Transverse colon (tissue), 4 donors: ENCODE data around the gene ACCS. TPM values are rescaled to one million over a fixed set of nuclear protein-coding genes. Genes with fewer than 3 reads are reported as not detected.
A peak's percentile ranks its signal among the peaks of the same experiment; 100 is the strongest.

Experiments used
- DNase-seq: peaks from one replicate; pipeline ENCODE4 v3.0.0-alpha.2; 2019
- H3K27ac ChIP-seq, 4 donors: fragments of 200-600 bp; sonication (generic); 2 replicates each; pipeline ENCODE4 v1.5.1; 2016 to 2018; ENCODE audit warnings: inconsistent platforms in 4 of 4
- H3K27me3 ChIP-seq: fragments of 200-600 bp; sonication (generic); 2 replicates; pipeline ENCODE4 v1.5.1; 2017; ENCODE audit warnings: inconsistent platforms
- H3K36me3 ChIP-seq, 4 donors: fragments of 200-600 bp; sonication (generic); 2 replicates each; pipeline ENCODE4 v1.5.1; 2017 to 2019; ENCODE audit warnings: inconsistent platforms in 4 of 4
- H3K4me1 ChIP-seq, 4 donors: fragments of 200-600 bp; sonication (generic); 2 replicates each; pipeline ENCODE4 v1.5.1; 2017 to 2020; ENCODE audit warnings: inconsistent platforms in 4 of 4
- H3K4me3 ChIP-seq, 4 donors: fragments of 200-600 bp; sonication (generic); 1 replicate in 1 of 4; 2 replicates in 3 of 4; pipeline versions ENCODE4 v1.5.1 to v1.6.1; 2017 to 2019; ENCODE audit warnings: inconsistent platforms in 4 of 4
- H3K9me3 ChIP-seq, 2 donors: fragments of 200-600 bp; sonication (generic); 2 replicates each; pipeline ENCODE4 v1.5.1; 2017 to 2019; ENCODE audit warnings: inconsistent platforms in 2 of 2
- CTCF ChIP-seq, 5 experiments: fragments of 200-600 bp in 3 of 5; fragments of 450-650 bp in 2 of 5; sonication (generic) in 3 of 5; IDR thresholded peaks; 1 replicate in 2 of 5; 2 replicates in 3 of 5; pipeline ENCODE4 v1.5.1; 2016 to 2017; ENCODE audit warnings: antibody characterized with exemption in 5 of 5, inconsistent platforms in 3 of 5, mild to moderate bottlenecking in 2 of 5, moderate library complexity in 1 of 5
- EP300 ChIP-seq: sonication (generic); formaldehyde crosslinking; IDR thresholded peaks from one replicate; pipeline ENCODE4 v1.6.1; 2017; ENCODE audit warnings: antibody characterized with exemption, low read depth
- POLR2A ChIP-seq: fragments of 450-650 bp; IDR thresholded peaks from one replicate; pipeline ENCODE4 v1.6.1; 2016; ENCODE audit warnings: antibody characterized with exemption, mild to moderate bottlenecking, moderate library complexity
- POLR2AphosphoS5 ChIP-seq, 3 donors: sonication (generic); formaldehyde crosslinking; IDR thresholded peaks; one replicate each; pipeline ENCODE4 v1.6.1; 2016; ENCODE audit warnings: antibody characterized with exemption in 3 of 3
- WGBS, 2 donors: methylation state at CpG; one replicate each; pipeline ENCODE4 v1.1.5; 2018; ENCODE audit warnings: low coverage in 1 of 2; 5-methylcytosine and 5-hydroxymethylcytosine counted together
- in situ Hi-C, 4 donors: fragments of 200-750 bp; cut with MboI; loops; one replicate each; pipeline versions ENCODE4 v1.15.0 to v1.15.1; 2017; ENCODE audit warnings: low sequenced_read_pairs in 3 of 4, low pct_ligation_motif_present in 1 of 4, low pct_unique_long_range_greater_than_20kb in 1 of 4
- intact Hi-C: fragments of 100-400 bp; cut with DNase I; formaldehyde crosslinking; loops from one replicate; pipeline ENCODE4 v1.15.1; 2023; ENCODE audit warnings: low total_unique reads
- total RNA-seq, 4 donors: library from RNA; depleted of rRNA; stranded (reverse); fragments of >200 nt; gene quantifications; one replicate each; pipeline ENCODE4 v1.1.0, GENCODE V29; 2016

Gene ACCS
- total RNA-seq, 4 donors from 2014 or later = 17.6 to 88.3 (median 29.5) TPM

- DNase-seq = no peak
- intact Hi-C loops = no loop called here
- H3K4me1 ChIP-seq = peaks cover 0 to 18% (median 14%) of the 10 kb centered on the region in 4 donors
- no peaks in the 10 kb centered on the region for H3K36me3 ChIP-seq
- no peak overlapping the region for H3K4me3 ChIP-seq
- peak overlapping the region; percentile 90 to 97 (median 92) for H3K27ac ChIP-seq
- no peaks in the 10 kb centered on the region for H3K27me3 ChIP-seq
- TF ChIP-seq POLR2A (no peak), EP300 (no peak), POLR2AphosphoS5 (IDR thresholded peaks at IDR 0.05) (no peak), CTCF (IDR thresholded peaks at IDR 0.05) (no peak)
- whole genome bisulfite sequencing, 2 donors = 33 to 57% methylated on average over 2 to 4 of the region's 4 CpGs
- no peaks in the 10 kb centered on the region for H3K9me3 ChIP-seq
- in situ Hi-C loops = no loop called here
Measured at GRCh38 chr11:44065161-44065661, 859 bp upstream of the ACCS start.

GRCh38 chr11:44066732-44067141 is 667 bp downstream of the ACCS start:
- Histone ChIP-seq H3K4me1 (peaks cover 0 to 18% (median 14%) of the 10 kb centered on the region in 4 donors), H3K9me3 (no peaks in the 10 kb centered on the region), H3K36me3 (no peaks in the 10 kb centered on the region), H3K27me3 (no peaks in the 10 kb centered on the region), H3K27ac (peak overlapping the region; percentile 90 to 97 (median 92)), H3K4me3 (peak overlapping the region; percentile 68 to 91 (median 70))
- DNase-seq = peak; percentile 39
- 34 to 50% methylated on average over 5 to 10 of the region's 10 CpGs for WGBS, 2 donors
- no peak for TF ChIP-seq EP300
- TF ChIP-seq CTCF (IDR thresholded peaks at IDR 0.05) = no peak
- TF ChIP-seq POLR2A = no peak
- peak in 2 of 3 donors; percentile 51 to 76 for TF ChIP-seq POLR2AphosphoS5 (IDR thresholded peaks at IDR 0.05)
- intact Hi-C loops = no loop called here
- in situ Hi-C loops = no loop called here

- no peaks in the 10 kb centered on the region for H3K36me3 ChIP-seq
- no peaks in the 10 kb centered on the region for H3K27me3 ChIP-seq
- in situ Hi-C loops (no loop called here), intact Hi-C loops (no loop called here)
- peak overlapping the region in 3 of 4 donors; percentile 90 to 97 (median 92) for H3K27ac ChIP-seq
- no peak for TF ChIP-seq POLR2AphosphoS5 (IDR thresholded peaks at IDR 0.05)
- TF ChIP-seq POLR2A = no peak
- TF ChIP-seq CTCF (IDR thresholded peaks at IDR 0.05) = no peak
- no peak for TF ChIP-seq EP300
- H3K4me3 ChIP-seq = peak overlapping the region in 1 of 4 donors; percentile 91
- no peaks in the 10 kb centered on the region for H3K9me3 ChIP-seq
- H3K4me1 ChIP-seq = peaks cover 0 to 18% (median 14%) of the 10 kb centered on the region in 4 donors
- 78 to 89% methylated on average over 3 to 5 of the region's 5 CpGs for WGBS, 2 donors
- no peak for DNase-seq
Measured at GRCh38 chr11:44067266-44067665, 1.2 kb downstream of the ACCS start.

- DNase-seq = no peak
- no peak for TF ChIP-seq POLR2AphosphoS5 (IDR thresholded peaks at IDR 0.05)
- TF ChIP-seq POLR2A = no peak
- TF ChIP-seq EP300 = no peak
- TF ChIP-seq CTCF (IDR thresholded peaks at IDR 0.05) = no peak
- Histone ChIP-seq H3K27me3 (no peaks in the 10 kb centered on the region), H3K36me3 (no peaks in the 10 kb centered on the region), H3K9me3 (no peaks in the 10 kb centered on the region), H3K4me3 (no peak overlapping the region), H3K4me1 (peaks cover 0 to 18% (median 14%) of the 10 kb centered on the region in 4 donors), H3K27ac (no peak overlapping the region)
- intact Hi-C loops (no loop called here), in situ Hi-C loops (no loop called here)
- 97 to 100% methylated on average over 1 to 2 of the region's 2 CpGs for WGBS, 2 donors
Measured at GRCh38 chr11:44068180-44068579, 2.1 kb downstream of the ACCS start.
